Epithelial cell of umbilical artery (primary cell): ENCODE results near the gene CNPPD1. TPM values are rescaled to one million over a fixed set of nuclear protein-coding genes. Genes with fewer than 3 reads are reported as not detected.

ENCODE experiments used
- total RNA-seq: library from RNA; depleted of rRNA; stranded (reverse); fragments of >200 nt; gene quantifications from 2 replicates; pipeline ENCODE4 v1.2.3, GENCODE V29; 2014

The CNPPD1 gene
- 15.3 and 19.3 TPM in 2 replicates for total RNA-seq

DNA sequence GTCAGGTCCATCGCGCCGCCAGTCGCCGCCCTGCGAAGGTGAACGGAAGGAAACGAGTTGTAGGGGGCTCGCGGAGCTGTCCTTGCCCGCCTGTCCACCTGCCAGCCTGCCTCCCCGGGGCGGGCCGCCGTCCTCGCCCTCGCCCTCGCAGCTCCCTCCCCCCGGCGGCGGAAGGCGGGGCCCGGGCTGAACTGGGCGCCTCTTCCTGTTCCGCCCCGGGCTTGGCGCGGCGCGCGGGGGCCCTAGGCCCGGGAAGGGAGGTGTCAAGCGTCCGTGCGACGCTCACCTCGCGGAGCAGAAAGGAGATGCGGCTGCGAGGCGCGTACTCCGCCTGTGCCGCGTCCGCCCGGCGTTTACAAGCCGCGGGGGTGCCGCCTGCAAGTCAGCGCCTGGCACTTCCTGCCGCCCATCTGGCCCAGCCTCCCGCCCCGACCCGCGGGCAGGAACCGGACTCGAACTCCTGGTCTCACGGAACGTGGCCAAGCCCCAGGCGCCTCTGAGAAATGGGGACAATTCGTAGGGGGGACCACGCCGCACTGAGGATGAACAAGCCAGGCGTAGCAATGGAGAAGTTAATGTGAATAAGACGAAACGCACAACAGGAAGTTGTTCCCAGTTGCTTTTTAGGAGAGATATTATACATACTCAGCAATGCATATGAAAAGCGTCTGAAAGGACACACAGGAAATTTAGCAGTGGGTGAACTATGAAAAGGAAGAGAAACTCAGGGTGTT is at the start of gene CNPPD1:
Gene CNPPD1, minus strand, starts transcription at position 108 of the 734 bp plus-strand sequence. Its CDS starts 97 bp downstream, at position 11.

GRCh38 chr2:219218732-219219701 is 42.3 kb upstream of the CNPPD1 start, which contains the start of gene ABCB6:
TSS of gene ABCB6 (minus strand) at chr2:219218958. CDS start at chr2:219218673, 285 bp downstream.

DNA sequence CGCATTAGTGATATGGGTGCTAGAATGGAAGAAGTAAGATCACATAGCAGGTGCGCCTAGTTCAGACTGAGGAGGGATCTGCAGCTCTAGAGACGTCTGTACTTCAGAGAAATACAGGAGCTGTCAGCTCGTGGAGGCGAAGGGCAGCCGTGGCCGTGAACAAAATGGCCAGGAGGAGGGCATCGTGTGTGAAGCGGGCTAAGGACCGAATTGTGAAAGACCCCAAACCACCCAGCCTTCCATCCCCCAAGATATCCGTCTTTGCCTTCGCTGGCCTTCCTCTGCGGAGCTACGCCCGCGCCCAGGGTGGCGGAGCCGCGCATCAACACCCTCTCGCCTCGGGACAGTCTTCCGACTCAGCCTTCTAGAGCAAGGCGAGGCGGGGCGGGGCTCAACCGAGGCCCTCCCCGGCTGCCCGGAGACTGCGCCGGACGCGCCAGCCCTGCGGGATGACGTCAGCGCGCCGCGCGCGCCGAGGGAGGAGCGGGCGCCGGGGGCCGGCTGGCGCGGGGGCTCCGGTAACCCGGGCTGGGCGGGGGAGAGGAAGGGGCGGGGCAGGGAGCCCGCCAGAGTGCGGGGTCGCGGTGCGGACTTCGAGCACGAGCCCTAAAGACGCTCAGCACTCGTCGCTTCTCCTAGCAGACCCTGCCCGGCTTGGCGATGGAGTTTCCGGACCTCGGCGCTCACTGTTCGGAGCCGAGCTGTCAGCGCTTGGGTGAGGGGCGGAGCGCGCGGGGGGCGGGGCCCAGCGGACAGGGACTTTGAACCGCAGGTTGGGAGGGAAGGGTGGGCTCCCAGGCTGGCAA is 29.8 kb upstream of the CNPPD1 start, which contains the start of gene ZFAND2B:
Gene ZFAND2B, plus strand, starts transcription at position 455 of the 806 bp plus-strand sequence. Its CDS starts 206 bp downstream, at position 661.

GRCh38 chr2:219177552-219178376 is 1.0 kb upstream of the CNPPD1 start, which contains the start of gene RETREG2:
TSS of gene RETREG2 (plus strand) at chr2:219178275. CDS start at chr2:219178353, 78 bp downstream.

GRCh38 chr2:219169930-219170654 is 6.6 kb downstream of the CNPPD1 start, which contains the start of gene SLC23A3:
TSS of gene SLC23A3 (minus strand) at chr2:219170029. CDS start at chr2:219169984, 45 bp downstream.

DNA sequence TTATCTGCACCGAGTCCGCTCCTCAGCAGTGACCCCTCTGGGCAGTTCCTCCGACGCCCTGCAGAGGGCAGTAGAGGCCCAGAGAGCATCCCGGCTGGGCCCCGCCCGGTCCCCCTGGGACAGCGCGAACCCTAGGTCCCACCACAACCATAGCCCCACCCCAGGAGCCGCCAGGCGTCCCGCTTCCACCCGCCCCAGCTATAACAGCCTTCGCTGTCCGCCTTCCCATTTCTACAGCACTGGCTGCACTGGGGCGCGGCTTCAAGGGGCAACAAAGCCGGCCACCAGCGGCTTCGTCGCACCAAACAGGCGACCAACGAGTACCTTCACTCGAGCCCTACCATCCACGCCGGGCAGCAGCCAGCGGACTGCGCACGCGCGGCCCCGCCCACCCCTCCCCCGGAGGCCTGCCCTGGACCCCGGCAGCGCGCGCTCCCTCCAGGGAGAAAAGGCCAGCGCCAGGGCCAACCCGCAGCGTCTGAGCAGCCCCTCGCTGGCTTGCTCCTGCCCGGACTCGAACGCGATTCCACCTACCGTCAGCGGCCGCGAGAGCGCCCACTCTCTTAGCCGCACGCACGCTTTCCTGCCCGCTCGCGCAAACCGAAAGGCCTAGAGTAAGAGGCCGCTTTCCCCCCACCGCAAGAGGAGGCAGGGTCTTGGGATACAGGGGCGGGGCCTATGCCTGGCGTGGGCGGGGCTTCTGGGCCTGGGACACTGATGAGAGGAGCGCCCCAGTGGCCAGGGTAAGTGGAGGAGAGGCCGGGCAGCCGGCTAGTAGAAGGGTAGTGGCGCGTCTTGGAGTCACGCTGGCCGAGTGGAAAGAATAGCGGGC is 16.3 kb downstream of the CNPPD1 start, which contains the start of gene NHEJ1:
Gene NHEJ1, minus strand, starts transcription at position 630 of the 832 bp plus-strand sequence. CDS start 2,453 bp downstream, outside the sequence.

Other genes starting within 250 kb of the CNPPD1 start
- gene CDK5R2, start 217.3 kb downstream of the CNPPD1 start, total RNA-seq = not detected in 2 replicates
- gene FEV, start 191.7 kb downstream of the CNPPD1 start, total RNA-seq = not detected in 2 replicates
- gene CRYBA2, start 183.5 kb downstream of the CNPPD1 start, total RNA-seq = not detected in 2 replicates
- gene CFAP65, start 135.4 kb downstream of the CNPPD1 start, total RNA-seq = not detected in 2 replicates
- not detected in 2 replicates for gene IHH, start 116.0 kb downstream of the CNPPD1 start, total RNA-seq
- 13.0 and 16.1 TPM in 2 replicates for gene NHEJ1, start 16.1 kb downstream of the CNPPD1 start, total RNA-seq
- 0.65 and 1.1 TPM in 2 replicates for gene SLC23A3, start 6.9 kb downstream of the CNPPD1 start, total RNA-seq
- 40.9 and 60.9 TPM in 2 replicates for gene RETREG2, start 1.4 kb upstream of the CNPPD1 start, total RNA-seq
- gene ZFAND2B, start 29.9 kb upstream of the CNPPD1 start, total RNA-seq = 21.4 and 21.6 TPM in 2 replicates
- gene ABCB6, start 42.0 kb upstream of the CNPPD1 start, total RNA-seq = 23.7 and 44.2 TPM in 2 replicates
- gene ATG9A, start 52.7 kb upstream of the CNPPD1 start, total RNA-seq = 31.2 and 31.5 TPM in 2 replicates
- 17.2 and 23.1 TPM in 2 replicates for gene ANKZF1, start 52.9 kb upstream of the CNPPD1 start, total RNA-seq
- 4.0 and 6.2 TPM in 2 replicates for gene GLB1L, start 68.5 kb upstream of the CNPPD1 start, total RNA-seq
- 23.7 and 42.6 TPM in 2 replicates for gene STK16, start 68.6 kb upstream of the CNPPD1 start, total RNA-seq
- not detected in 2 replicates for gene TUBA4B, start 76.3 kb upstream of the CNPPD1 start, total RNA-seq
- gene TUBA4A, start 77.0 kb upstream of the CNPPD1 start, total RNA-seq = 5.3 and 8.8 TPM in 2 replicates
- gene DNAJB2, start 102.4 kb upstream of the CNPPD1 start, total RNA-seq = 13.2 and 13.3 TPM in 2 replicates
- gene PTPRN, start 132.5 kb upstream of the CNPPD1 start, total RNA-seq = under 0.01 and 1.5 TPM in 2 replicates
- not detected in 2 replicates for gene RESP18, start 155.8 kb upstream of the CNPPD1 start, total RNA-seq
- gene DNPEP, start 211.0 kb upstream of the CNPPD1 start, total RNA-seq = 47.4 and 60.8 TPM in 2 replicates
- under 0.01 and 1.2 TPM in 2 replicates for gene DES, start 241.5 kb upstream of the CNPPD1 start, total RNA-seq